SJSA1 (cell line): ENCODE measurements around the gene RFX5. TPM values are rescaled to one million over a fixed set of nuclear protein-coding genes. Genes with fewer than 3 reads are reported as not detected.
"Not testable (repeated sequence)": the region's sequence is repeated elsewhere in the genome, so short reads cannot be mapped to it uniquely, and the experiment has no call there.

ENCODE experiments used
- DNase-seq, 2 experiments: peaks; one replicate each; pipeline ENCODE4 v3.0.0-alpha.2; 2015 to 2020; ENCODE audit warnings: low spot score in 2 of 2, low read depth in 1 of 2
- H3K27ac ChIP-seq: fragments of 250-450 bp; sonication (Bioruptor Pico); 2 replicates; pipeline ENCODE4 v1.5.1; 2020; ENCODE audit warnings: mild to moderate bottlenecking, moderate library complexity
- H3K27me3 ChIP-seq: fragments of 250-450 bp; sonication (Bioruptor Pico); replicated peaks from 2 replicates; pipeline ENCODE4 v1.5.1; 2020; ENCODE audit warnings: mild to moderate bottlenecking, moderate library complexity
- H3K36me3 ChIP-seq: fragments of 250-450 bp; sonication (Bioruptor Pico); 2 replicates; pipeline ENCODE4 v1.5.1; 2020; ENCODE audit warnings: mild to moderate bottlenecking
- H3K4me1 ChIP-seq: fragments of 250-450 bp; sonication (Bioruptor Pico); replicated peaks from 2 replicates; pipeline ENCODE4 v1.6.1; 2021; ENCODE audit warnings: mild to moderate bottlenecking
- H3K4me3 ChIP-seq: fragments of 250-450 bp; sonication (Bioruptor Pico); 2 replicates; pipeline ENCODE4 v1.5.1; 2020; ENCODE audit warnings: mild to moderate bottlenecking
- H3K9me3 ChIP-seq: fragments of 250-450 bp; sonication (Bioruptor Pico); replicated peaks from 2 replicates; pipeline ENCODE4 v1.5.1; 2020; ENCODE audit warnings: mild to moderate bottlenecking
- total RNA-seq: library from RNA; depleted of rRNA; stranded (reverse); fragments of >200 nt; shearing (Covaris generic); gene quantifications from 2 replicates; pipeline ENCODE4 v1.2.3, GENCODE V29; 2014; rRNA removed

The RFX5 gene
- total RNA-seq = 32.2 and 46.9 TPM in 2 replicates

DNA sequence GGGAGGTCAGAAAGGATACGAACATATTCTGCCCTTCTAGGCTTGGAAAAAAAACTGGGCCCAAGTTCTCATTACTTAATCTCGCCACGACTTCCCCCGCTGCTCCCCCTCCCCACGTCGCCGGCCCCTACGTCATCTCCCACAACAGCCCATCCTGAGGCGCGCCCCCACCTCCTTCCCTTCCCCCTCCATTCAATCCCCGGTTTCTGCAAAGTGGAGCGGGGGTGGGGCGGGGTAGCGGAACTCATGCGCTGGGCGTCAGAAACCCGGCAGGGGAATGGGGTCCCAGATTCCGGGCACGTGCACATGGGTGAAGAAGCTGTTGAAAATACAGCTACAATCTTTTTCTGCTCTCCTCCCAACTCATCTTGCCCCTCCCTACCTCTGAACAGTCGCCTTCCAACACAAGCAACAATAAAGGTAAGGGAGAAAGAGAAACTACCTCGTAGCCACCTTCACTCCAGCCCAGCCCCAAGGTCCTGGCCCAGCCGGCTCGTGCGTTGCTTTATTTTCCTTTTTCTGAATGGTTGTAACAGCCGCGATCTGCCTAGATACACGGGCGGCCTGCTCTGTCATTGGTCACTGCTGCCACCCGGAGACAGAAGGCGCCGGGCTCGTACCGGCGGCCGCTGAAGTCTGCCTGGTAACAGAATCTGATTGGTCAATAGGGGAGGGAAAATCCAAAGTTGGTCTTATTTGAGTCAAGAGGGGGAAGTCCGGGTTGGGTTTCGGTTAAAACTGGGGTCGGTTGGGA, at the start of gene RFX5:
RFX5 (minus strand) TSS at position 484 of the 754 bp plus-strand sequence. CDS start 932 bp downstream, outside the sequence.
- Histone ChIP-seq H3K27ac (peak within 1 kb of the TSS; percentile 93), H3K4me3 (peak within 1 kb of the TSS; percentile 55), H3K9me3 (no peaks in the 10 kb centered on the region), H3K4me1 (peaks cover 16% of the 10 kb centered on the region), H3K36me3 (peaks cover 30% of the 10 kb centered on the region), H3K27me3 (no peaks in the 10 kb centered on the region)
- DNase-seq = peak; percentile 97 to 99

GRCh38 chr1:151396265-151396664, 49.2 kb upstream of the RFX5 start:
- H3K27ac ChIP-seq, H3K9me3 ChIP-seq, H3K4me3 ChIP-seq, H3K27me3 ChIP-seq, DNase-seq: not testable (repeated sequence)
- Histone ChIP-seq H3K4me1 (peaks cover 17% of the 10 kb centered on the region), H3K36me3 (peaks cover 19% of the 10 kb centered on the region)

DNA sequence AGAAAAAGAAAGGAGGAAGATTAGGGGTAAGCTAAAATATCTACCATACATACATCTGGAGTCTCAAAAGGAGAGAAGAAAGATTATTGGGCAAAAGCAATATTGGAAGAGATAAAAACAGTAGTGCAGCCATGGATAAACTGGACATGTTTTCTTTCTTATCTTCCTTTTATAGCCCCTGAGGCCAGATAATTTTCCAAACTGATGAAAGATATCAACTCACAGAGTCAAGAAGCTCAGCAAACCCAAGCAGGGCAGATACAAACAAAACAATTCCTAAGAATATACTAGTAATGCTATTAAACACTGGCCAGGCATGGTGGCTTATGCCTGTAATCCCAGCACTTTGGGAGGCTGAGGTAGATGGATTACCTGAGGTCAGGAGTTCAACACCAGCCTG, 46.5 kb upstream of the RFX5 start:
- DNase-seq = no peak
- no peaks in the 10 kb centered on the region; the same call in 1 of the 2 replicates for H3K9me3 ChIP-seq
- H3K4me1 ChIP-seq = peaks cover under 1% of the 10 kb centered on the region; the same call in 1 of the 2 replicates
- H3K36me3 ChIP-seq = no peaks in the 10 kb centered on the region
- H3K4me3 ChIP-seq = no peak overlapping the region
- H3K27ac ChIP-seq = no peak overlapping the region
- no peaks in the 10 kb centered on the region for H3K27me3 ChIP-seq

GRCh38 chr1:151391079-151391563, 44.1 kb upstream of the RFX5 start:
- no peaks in the 10 kb centered on the region; the same call in 1 of the 2 replicates for H3K9me3 ChIP-seq
- no peak overlapping the region for H3K27ac ChIP-seq
- no peak for DNase-seq
- H3K4me3 ChIP-seq = no peak overlapping the region
- H3K4me1 ChIP-seq = no peaks in the 10 kb centered on the region
- H3K27me3 ChIP-seq = no peaks in the 10 kb centered on the region
- no peaks in the 10 kb centered on the region for H3K36me3 ChIP-seq

DNA sequence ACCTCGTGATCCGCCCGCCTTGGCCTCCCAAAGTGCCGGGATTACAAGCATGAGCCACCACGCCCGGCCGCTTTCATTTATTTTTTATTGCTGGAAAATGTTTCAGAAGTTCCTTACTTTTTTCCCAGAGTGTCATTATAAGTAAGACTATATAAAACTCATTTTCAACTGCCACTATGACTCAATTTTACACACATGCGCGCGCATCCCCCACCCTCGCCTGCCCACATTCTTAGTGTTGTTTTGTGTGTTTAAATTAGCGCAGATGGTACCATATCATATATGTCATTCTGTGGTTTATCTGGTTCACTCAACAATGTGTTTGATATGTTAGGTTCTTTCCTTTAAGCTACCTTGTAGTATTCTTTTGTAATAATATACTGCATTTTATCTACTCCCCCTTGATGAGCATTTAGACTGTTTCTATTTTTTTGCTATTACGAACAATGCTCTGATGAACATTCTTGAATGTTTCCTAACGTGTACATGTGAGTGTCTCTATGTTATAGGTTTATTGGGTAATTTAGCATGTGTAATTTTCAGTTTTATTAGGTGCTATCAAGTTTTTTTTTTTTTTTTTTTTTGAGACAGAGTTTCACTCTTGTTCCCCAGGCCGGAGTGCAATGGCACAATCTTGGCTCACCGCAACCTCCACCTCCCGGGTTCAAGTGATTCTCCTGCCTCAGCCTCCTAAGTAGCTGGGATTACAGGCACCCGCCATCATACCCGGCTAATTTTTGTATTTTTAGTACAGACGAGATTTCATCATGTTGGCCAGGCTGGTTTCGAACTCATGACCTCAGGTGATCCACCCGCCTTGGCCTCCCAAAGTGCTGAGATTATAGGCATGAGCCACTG, 43.4 kb upstream of the RFX5 start:
- H3K4me3 ChIP-seq, H3K9me3 ChIP-seq, DNase-seq, H3K27me3 ChIP-seq, H3K27ac ChIP-seq, H3K4me1 ChIP-seq, H3K36me3 ChIP-seq: not testable (repeated sequence)

GRCh38 chr1:151386002-151386401, 39.0 kb upstream of the RFX5 start:
- Histone ChIP-seq H3K9me3 (no peaks in the 10 kb centered on the region), H3K27me3 (no peaks in the 10 kb centered on the region), H3K27ac (no peak overlapping the region), H3K4me1 (no peaks in the 10 kb centered on the region), H3K36me3 (no peaks in the 10 kb centered on the region), H3K4me3 (no peak overlapping the region)
- DNase-seq = no peak

GRCh38 chr1:151384584-151384983, 37.5 kb upstream of the RFX5 start:
- Histone ChIP-seq H3K4me1 (no peaks in the 10 kb centered on the region), H3K36me3 (no peaks in the 10 kb centered on the region), H3K27me3 (no peaks in the 10 kb centered on the region), H3K9me3 (no peaks in the 10 kb centered on the region), H3K4me3 (no peak overlapping the region), H3K27ac (no peak overlapping the region)
- no peak for DNase-seq

DNA sequence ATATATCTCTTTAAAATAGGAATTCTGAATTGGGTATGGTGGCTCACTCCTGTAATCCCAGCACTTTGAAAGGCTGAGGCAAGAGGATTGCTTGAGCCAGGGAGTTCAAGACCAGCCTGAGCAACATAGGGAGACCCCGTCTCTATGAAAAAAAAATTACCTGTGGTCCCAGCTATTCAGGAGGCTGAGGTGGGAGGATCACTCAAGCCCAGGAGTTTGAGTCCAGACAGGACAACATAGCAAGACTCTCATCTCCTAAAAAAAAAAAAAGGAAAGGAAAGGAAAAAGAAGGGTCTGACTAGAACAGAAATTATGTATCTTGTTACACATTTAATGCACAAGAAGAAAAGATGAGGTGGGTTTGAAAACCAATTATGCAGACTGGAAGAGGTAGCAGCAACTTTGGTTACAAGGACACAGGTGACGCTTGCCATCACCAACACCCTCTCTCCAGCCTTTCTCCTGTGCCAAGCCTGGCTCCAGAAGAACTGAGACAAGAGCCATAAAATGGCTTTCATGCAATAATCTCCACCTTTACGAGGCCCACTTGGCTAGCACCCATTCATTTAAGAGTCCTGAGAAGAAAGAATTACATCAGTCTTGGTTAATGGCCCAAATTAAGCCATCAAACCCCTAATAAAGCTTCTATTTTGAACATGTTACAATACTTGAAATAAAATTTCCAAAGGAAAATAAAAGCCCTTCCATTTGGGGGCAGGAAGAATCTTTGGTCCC, 30.3 kb upstream of the RFX5 start:
- H3K4me3 ChIP-seq = no peak overlapping the region
- H3K27me3 ChIP-seq = no peaks in the 10 kb centered on the region
- H3K4me1 ChIP-seq = peaks cover 7% of the 10 kb centered on the region
- H3K27ac ChIP-seq = no peak overlapping the region
- no peak for DNase-seq
- H3K9me3 ChIP-seq = no peaks in the 10 kb centered on the region
- H3K36me3 ChIP-seq = no peaks in the 10 kb centered on the region

DNA sequence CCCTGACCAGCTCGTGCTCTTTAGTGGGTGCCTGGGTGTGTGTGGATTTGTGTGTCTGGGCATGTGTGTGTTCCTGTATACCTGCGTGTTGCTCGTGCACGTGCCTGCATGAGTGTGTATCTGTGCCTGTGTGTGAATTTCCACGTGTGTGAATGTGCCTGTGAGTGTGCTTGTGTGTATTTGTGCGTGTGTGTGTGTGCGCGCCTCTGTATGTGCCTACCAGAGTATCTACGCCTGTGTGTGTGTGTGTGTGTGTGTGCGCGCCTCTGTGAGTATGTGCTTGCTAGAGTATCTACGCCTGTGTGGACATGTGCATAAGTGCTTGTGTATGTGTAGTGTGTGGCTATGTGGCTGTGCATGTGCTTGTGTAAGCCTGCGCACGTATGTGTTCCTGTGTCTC, 26.1 kb upstream of the RFX5 start:
- H3K4me1 ChIP-seq = peaks cover 17% of the 10 kb centered on the region
- H3K27ac ChIP-seq = no peak overlapping the region
- no peaks in the 10 kb centered on the region for H3K36me3 ChIP-seq
- H3K27me3 ChIP-seq = no peaks in the 10 kb centered on the region
- H3K4me3 ChIP-seq = no peak overlapping the region
- DNase-seq = no peak
- H3K9me3 ChIP-seq = no peaks in the 10 kb centered on the region

- Histone ChIP-seq H3K4me1 (peaks cover 17% of the 10 kb centered on the region), H3K9me3 (no peaks in the 10 kb centered on the region), H3K4me3 (peak within 1 kb of the TSS; percentile 34), H3K27ac (no peak within 1 kb of the TSS), H3K27me3 (no peaks in the 10 kb centered on the region), H3K36me3 (no peaks in the 10 kb centered on the region)
- DNase-seq = peak; percentile 76 to 79
Measured at GRCh38 chr1:151372058-151372934, 25.2 kb upstream of the RFX5 start, which contains the start of gene SELENBP1. Gene SELENBP1, minus strand, starts transcription at chr1:151372705. Its CDS starts 64 bp downstream, at chr1:151372641.

GRCh38 chr1:151371370-151372057, 24.5 kb upstream of the RFX5 start:
- Histone ChIP-seq H3K4me3 (peak overlapping the region; percentile 34), H3K9me3 (no peaks in the 10 kb centered on the region), H3K27ac (no peak overlapping the region), H3K36me3 (peaks cover 3% of the 10 kb centered on the region), H3K27me3 (no peaks in the 10 kb centered on the region), H3K4me1 (peaks cover 17% of the 10 kb centered on the region)
- DNase-seq = peak in 1 of 2 experiments; percentile 54

- DNase-seq = no peak
- H3K4me3 ChIP-seq = no peak overlapping the region
- peaks cover 6% of the 10 kb centered on the region for H3K36me3 ChIP-seq
- no peaks in the 10 kb centered on the region for H3K9me3 ChIP-seq
- no peak overlapping the region for H3K27ac ChIP-seq
- H3K27me3 ChIP-seq = no peaks in the 10 kb centered on the region
- H3K4me1 ChIP-seq = peaks cover 17% of the 10 kb centered on the region
Measured at GRCh38 chr1:151370211-151370911, 23.3 kb upstream of the RFX5 start.
